Heart left ventricle (tissue), 13 donors: ENCODE data around the gene PAX5.

ENCODE experiments used
- POLR2A ChIP-seq, 2 donors: fragments of 450-650 bp; IDR thresholded peaks; one replicate each; pipeline ENCODE4 v1.6.1; 2017; ENCODE audit warnings: antibody characterized with exemption in 2 of 2, mild to moderate bottlenecking in 2 of 2, moderate library complexity in 2 of 2
- TF ChIP-seq, protein P1 (sequence below), 12 donors: fragments of 200-600 bp; sonication (generic) in 4 of 12; IDR thresholded peaks; one replicate each; pipeline versions ENCODE4 v1.5.0 to v1.8.0; 2018 to 2022; ENCODE audit warnings: antibody characterized with exemption in 12 of 12, mild to moderate bottlenecking in 5 of 12
- donor health status: ischemic (EF 13 %, LVEDD 7.1; RV severe dilation, severe dysfunction).
- donor health status: DM: no; HTN: yes; CAD: no.
- donor health status: DM: no; HTN: no; CAD: no.
- donor health status: ischemic (EF 25% LVEDD 6.9; RV normal size, moderate dysfunction).
- donor health status: ischemic (EF 25% LVEDD 5.7; RV mildly dilated, moderate dysfunction).
- donor health status: ischemic (EF 35%, LVEDD 5.7; RV mildly dilated, moderate dysfunction).
- donor health status: nonischemic (EF 11% LVEDD 7.7; RV severe dilation, severe dysfunction).
- donor health status: DM: yes; HTN: yes; CAD: no.
- donor health status: PGD.
- donor health status: ischemic (EF 29% LVEDD 5.4; RV normal size, mild dysfunction).
- donor health status: nonischemic (EF 23%, LVEDD 6.1; RV moderate dilation, normal function).

DNA sequence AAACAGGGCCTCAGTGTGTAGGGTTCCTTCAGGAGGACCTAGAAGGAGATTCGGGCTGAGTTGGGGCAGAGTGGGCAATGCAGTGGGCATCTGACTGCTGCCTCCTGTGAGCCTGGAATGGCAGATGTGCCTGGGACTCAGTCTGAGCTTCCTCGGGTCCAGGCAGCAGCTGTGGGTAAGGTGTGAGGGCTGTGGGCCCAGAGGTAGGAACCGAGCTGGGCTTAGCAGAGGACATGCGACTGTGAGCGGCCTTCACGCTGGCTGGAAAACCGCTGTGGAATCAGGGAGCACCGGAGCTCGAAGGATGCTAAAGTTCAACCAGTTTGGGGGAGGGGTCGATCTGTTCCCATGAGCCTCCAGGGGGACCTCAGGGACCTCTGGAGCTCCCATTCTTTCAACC is 137.0 kb downstream of the PAX5 start:
- TF ChIP-seq, protein P1, sequence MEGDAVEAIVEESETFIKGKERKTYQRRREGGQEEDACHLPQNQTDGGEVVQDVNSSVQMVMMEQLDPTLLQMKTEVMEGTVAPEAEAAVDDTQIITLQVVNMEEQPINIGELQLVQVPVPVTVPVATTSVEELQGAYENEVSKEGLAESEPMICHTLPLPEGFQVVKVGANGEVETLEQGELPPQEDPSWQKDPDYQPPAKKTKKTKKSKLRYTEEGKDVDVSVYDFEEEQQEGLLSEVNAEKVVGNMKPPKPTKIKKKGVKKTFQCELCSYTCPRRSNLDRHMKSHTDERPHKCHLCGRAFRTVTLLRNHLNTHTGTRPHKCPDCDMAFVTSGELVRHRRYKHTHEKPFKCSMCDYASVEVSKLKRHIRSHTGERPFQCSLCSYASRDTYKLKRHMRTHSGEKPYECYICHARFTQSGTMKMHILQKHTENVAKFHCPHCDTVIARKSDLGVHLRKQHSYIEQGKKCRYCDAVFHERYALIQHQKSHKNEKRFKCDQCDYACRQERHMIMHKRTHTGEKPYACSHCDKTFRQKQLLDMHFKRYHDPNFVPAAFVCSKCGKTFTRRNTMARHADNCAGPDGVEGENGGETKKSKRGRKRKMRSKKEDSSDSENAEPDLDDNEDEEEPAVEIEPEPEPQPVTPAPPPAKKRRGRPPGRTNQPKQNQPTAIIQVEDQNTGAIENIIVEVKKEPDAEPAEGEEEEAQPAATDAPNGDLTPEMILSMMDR (IDR thresholded peaks at IDR 0.05), result no peak
- TF ChIP-seq POLR2A (IDR thresholded peaks at IDR 0.05), result no peak
